ENCODE measurements around the gene LMO1.

The LMO1 gene

DNA sequence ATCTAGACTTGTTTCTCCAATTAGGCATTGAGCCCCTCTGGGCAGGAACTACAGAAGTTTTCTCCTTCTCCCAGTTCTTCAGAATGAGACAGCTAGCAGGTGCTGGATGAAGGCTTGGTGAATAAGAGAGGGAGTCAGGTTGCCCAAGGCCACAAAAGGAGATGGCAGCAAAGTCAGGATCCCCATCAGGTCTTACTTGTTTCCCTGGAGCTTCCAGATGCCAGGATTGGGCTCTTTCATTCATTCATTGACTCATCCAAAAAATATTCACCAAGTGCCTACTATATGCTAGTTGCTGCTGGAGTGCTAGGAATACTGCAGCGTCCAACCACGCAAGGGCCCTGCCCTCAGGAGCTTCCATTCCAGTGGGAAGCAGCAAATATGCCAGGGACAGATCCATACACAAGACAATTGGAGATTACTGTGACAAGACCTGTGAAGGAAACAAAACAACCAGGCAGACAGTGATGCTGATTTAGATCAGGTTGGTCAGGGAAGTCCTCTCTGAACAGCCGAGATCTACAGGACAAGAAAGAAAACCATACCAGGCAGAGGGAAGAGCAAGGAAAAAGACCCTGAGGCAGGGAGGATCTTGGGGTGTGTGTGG is 24.6 kb upstream of the LMO1 start:
- DNase-seq, result no peak

DNA sequence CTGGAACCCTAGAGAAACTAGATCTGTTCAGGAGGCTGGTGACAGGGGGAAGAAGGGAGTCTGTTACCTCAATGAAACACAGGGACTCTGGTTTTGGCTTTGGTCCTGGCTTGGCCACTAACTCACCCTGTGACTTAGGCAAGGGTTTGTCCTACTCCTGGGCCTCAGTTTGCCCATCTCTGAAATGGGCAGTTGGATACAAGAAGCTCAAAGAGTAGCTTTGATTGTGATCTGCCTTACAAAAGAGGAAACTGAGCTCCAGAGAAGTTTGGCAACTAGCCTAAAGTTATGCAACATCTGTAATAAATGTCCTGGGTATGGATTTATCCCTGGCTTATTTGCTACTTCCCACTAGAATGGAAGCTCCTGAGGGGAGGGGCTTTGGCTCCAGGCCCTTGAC is 24.0 kb upstream of the LMO1 start:
- no peak for DNase-seq

DNA sequence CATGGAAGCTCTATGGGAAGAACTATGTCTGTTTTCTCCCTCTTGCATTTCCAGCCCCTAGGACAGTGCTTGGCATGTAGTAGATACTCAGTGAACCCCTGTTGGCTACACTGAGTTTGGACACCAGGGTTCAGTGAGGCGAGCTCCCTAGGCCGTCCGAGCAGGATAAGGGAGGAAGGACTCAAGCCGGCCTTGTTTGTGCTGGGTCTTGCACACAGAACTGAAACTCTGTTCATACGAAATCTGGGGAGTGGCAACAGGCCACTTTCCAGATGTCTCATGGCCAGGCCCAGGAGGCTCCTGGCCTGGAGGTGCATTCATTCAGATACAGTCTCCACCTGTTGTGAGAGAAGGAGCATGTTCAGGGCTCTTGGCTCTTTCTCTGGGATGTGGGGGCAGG is 23.6 kb upstream of the LMO1 start:
- no peak for DNase-seq

DNA sequence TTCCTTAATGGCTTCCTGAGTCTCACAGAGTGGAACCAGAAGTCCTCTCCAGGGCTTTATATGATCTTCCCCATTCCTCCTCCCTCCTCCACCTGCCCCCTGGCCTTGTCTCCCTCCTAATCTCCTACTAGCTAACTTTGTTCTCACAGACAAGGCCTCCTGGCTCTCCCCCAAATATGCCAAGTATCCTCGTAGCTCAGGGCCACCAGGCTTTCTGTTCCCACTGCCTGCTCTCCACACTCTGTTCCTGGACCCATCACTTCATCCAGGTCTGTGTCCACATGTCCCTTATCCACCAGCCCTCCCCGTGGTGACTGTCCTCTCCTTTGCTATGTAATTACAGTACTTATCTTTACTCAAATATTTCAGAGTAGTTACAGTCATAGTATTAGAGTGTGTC is 23.2 kb upstream of the LMO1 start:
- no peak for DNase-seq

DNA sequence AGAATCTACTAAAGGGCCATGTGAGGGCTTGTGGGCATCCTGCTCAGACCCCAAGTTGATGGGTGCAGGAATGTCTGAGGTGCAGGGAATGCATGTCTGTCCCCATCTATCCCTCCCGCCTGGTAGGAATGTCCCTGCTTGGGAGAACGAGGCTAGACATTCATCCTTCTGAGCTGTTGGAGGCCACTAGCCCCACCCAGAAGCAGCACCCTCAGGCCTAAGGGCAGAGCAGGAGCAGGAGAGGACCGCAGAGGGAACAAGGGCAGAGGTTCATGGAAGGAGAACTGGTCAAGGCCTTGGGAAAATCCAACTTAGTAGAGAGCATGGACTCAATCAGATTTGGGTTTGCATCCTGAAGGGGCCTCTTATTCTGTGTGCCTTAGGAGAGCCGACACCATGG is 22.1 kb upstream of the LMO1 start:
- DNase-seq, result no peak

- no peak for DNase-seq
Measured at GRCh38 chr11:8285228-8285627, 21.6 kb upstream of the LMO1 start.

GRCh38 chr11:8283465-8284230 is 20.0 kb upstream of the LMO1 start:
- DNase-seq, result no peak

- DNase-seq, result no peak
Measured at GRCh38 chr11:8283100-8283464, 19.4 kb upstream of the LMO1 start.

DNA sequence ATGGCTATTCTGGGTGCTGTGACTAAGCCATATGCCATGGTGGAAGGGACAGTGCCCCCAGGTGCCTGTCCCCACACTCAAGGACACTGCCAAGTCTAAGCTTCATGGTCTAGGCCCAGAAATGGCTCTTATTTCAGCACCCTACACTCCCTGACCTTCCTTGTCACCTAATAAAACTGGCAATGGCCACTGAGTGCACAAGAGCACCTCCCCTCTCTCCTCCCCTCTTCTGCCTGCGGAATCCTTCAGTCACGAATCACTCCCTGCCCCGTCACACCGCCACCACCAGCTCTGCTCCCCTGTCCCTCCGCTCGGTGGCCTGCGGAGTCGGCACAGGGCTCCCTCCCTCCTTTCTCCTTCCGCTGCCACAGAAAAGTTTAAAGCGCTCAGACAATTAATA is 19.0 kb upstream of the LMO1 start:
- DNase-seq, result no peak

DNA sequence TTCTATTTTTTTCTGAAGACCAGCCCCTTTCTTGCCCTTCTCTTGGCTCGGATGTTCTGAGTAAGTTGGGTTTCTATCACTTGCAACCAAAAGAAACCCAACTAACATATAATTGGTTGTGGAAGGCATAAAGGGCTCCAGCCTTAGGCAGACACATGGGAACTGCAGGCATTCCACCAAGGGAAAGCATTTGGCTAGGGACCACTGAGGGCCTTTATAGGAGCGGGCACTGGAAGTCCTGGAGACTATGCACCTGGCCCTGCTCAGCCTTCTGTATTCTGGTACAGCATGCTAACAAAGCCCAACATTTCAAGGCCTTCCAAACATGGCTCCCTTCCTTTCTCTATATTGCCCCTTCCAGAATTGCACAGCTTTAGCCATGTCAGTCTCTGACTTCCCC is 17.6 kb upstream of the LMO1 start:
- no peak for DNase-seq

- no peak for DNase-seq
Measured at GRCh38 chr11:8277691-8278090, 14.0 kb upstream of the LMO1 start.

- DNase-seq, result no peak
Measured at GRCh38 chr11:8276528-8276927, 12.8 kb upstream of the LMO1 start.

DNA sequence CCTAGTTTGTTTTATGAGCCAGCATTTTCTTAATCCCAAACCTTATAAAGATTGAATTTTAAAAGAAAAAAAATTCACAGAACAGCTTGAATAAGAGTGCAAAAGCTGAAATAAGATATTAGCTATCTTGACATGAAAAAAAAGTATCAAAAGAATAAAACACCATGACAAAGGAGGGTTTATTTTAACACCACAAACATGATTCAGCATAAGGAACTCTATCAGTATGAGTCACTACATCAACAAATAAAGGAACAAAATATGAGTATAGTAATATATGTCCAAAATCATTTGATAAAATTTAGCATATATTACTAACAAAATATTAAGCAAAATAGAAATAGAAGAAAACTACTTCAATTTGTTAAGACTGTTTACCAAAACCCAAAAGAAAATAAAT is 9.6 kb upstream of the LMO1 start:
- no peak for DNase-seq

GRCh38 chr11:8271106-8271886 is 7.6 kb upstream of the LMO1 start:
- no peak for DNase-seq

GRCh38 chr11:8269636-8270035 is 6.0 kb upstream of the LMO1 start:
- DNase-seq, result no peak

DNA sequence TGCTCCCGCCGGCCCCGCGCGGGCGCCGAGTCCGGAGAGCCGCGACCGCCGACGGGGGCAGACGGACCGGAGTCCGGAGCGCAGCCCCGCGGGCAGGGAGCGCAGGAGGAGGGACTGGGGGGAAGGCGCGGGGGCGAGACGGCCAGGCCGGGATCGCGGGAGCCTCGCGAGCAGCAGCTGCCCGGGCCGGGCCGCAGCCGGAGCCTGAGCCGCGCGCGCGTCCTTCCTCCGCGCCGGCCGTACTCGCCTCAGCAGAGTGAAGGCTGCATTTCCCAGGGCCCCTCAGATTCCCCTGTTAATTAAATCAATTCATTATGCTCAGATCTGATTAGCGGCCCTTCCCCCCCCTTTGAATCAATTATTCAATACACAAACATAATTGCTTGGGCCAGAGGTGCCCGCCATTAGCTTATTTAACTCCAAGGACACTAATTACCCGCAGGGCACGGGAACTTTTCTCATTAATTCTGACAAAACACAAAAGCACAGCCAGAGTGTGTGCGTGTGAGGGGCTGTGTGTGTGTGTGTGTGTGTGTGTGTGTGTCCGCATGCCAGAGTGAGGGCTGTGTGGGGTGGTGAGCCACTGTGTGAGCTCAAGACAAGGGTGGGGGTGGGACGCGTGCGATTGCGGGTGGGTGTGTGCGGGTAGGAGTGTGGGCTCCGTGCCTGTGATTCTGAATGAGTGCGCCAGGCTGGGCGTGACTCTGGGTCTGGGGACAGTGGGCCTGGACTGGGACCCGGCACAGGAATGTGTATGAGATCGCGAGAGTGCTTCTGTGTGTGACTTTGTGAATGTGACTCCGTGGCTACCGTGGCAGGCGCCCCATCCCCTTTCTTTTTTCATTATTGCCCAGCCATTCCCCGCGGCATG is 5.1 kb upstream of the LMO1 start:
- DNase-seq, result no peak

DNA sequence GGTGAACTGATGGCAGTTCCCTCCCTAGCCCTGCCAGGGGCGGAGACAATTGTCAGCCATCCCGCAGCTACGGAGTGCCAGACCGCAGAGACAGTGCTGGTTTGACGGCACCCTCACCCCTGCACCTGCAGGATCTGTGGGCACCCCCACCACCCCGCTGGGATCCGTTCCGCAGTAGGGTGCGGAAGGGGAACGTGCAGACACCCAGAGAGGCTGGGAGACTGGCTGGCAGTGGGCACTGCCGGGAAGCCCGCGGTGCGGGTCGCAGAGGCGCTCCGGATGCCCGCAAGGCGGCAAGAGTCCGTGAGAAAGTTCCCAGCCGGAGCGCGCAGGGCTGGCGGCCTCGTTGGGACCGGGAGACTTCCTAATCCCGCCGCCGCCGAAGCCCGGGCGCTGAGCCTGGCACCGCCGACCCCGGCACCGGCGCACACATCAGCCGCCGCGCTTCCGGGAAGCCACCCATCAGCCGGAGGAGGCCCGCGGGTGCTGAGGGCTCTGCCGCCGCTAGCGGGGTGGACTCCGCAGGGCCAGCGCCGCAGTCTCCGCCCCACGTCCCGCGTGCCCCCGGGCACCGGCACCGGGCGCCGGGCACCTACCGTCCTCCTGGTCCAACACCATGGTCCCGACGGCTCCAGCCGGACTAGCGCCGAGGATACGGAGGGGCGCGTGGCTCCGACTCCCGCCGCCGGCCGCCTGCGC is 4.3 kb upstream of the LMO1 start:
- DNase-seq, result peak; percentile 27

GRCh38 chr11:8267280-8267679 is 3.6 kb upstream of the LMO1 start:
- no peak for DNase-seq

DNA sequence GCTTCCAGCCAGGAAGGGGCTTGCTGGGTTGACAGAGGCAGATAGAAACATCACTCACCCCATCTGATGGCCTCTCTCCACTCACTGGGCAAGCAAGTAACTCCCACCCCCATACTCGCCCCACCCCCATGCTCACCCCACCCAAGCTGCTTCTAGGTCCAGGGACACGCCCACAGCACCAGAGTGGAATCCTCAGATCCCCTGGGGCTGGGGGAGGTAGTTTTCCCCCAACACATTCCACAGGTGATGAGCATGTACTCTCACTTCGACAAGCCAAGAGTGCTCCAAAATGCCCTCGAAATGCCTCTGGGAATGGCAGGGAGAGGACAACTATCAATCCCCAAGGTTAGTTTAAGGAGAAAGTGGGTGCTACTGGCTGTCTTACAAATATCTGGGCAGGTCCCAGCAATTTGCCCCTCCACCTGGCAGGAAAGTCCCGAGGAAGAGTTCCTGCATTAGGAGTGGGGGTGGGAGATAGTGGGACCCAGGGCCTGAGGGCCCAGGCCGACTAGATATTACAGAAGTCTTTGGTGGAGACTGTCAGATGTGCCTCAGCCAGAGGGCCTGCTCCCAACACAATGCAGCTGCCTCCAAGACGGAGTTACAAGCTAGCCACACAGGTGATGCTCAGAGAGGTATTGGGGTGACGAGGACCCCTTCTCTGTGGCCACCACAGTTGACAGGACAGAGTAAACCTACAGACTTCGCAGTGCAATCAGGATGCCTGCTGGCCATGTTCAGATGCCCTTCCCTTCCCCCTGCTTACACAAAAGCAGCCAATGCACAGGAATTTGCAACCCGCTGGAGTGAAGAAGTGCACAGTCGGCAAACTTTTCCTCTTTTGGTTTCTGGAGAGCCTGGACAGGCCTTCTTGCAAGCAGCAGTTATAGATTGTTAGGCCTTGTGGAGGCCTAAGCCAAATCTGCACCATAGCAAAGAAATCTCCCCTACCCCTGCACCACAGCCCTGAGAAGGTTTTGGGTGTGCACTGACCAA is 2.9 kb upstream of the LMO1 start:
- no peak for DNase-seq

DNA sequence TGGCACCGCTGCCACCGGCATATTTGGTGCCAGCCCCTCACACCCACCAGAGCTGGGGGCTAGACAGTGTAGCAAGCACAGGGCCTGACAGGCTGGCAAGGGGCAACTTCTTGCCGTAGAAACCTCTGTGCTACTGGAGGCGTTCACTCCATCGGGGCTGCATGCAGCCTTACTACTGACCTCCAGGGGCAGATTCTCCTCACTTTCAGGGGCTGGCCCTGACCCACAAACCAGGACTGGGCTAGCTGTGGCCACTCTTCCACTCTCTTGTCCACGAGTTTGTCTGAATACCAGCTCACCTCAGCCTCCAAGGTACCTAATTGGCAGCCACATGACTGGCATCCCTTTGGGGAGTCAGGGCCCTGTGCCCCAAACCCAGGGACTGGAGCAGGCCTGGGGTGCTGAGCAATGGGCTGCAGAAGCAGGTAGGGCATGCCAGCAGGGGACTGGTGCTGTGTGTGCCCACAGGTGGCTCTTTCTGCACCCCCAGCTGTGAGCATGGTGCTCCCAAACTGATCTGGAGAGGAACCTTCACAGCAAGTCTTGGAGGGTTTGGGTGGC is 2.1 kb upstream of the LMO1 start:
- DNase-seq, result peak; percentile 26
